ENCODE results near the gene PLEKHF1.

DNA sequence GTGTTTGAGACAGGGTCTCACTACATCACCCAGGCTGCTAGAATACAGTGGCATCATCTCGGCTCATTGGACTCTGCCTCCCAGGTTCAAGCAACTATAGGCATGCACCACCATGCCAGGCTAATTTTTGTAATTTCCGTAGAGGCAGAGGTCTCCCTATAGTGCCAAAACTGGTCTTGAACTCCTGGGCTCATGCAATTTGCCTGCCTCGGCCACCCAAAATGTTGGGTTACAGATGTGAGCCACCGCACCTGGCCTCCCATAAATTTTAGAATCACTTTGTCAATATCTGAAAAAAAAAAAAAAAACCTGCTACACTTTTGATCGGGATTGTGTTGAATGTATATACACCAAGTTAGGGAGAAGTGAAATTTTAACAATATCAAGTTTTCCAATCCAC, 11.9 kb upstream of the PLEKHF1 start:
- TF ChIP-seq, protein P1, sequence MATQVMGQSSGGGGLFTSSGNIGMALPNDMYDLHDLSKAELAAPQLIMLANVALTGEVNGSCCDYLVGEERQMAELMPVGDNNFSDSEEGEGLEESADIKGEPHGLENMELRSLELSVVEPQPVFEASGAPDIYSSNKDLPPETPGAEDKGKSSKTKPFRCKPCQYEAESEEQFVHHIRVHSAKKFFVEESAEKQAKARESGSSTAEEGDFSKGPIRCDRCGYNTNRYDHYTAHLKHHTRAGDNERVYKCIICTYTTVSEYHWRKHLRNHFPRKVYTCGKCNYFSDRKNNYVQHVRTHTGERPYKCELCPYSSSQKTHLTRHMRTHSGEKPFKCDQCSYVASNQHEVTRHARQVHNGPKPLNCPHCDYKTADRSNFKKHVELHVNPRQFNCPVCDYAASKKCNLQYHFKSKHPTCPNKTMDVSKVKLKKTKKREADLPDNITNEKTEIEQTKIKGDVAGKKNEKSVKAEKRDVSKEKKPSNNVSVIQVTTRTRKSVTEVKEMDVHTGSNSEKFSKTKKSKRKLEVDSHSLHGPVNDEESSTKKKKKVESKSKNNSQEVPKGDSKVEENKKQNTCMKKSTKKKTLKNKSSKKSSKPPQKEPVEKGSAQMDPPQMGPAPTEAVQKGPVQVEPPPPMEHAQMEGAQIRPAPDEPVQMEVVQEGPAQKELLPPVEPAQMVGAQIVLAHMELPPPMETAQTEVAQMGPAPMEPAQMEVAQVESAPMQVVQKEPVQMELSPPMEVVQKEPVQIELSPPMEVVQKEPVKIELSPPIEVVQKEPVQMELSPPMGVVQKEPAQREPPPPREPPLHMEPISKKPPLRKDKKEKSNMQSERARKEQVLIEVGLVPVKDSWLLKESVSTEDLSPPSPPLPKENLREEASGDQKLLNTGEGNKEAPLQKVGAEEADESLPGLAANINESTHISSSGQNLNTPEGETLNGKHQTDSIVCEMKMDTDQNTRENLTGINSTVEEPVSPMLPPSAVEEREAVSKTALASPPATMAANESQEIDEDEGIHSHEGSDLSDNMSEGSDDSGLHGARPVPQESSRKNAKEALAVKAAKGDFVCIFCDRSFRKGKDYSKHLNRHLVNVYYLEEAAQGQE (IDR thresholded peaks at IDR 0.05; ENCODE audit: unreplicated experiment) = no peak
- TF ChIP-seq POLR2AphosphoS5 (IDR thresholded peaks at IDR 0.05; ENCODE audit: low read depth) (no peak), EZH2phosphoT487 (IDR thresholded peaks at IDR 0.05; ENCODE audit: unreplicated experiment) (no peak)
- TF ChIP-seq, protein P2, sequence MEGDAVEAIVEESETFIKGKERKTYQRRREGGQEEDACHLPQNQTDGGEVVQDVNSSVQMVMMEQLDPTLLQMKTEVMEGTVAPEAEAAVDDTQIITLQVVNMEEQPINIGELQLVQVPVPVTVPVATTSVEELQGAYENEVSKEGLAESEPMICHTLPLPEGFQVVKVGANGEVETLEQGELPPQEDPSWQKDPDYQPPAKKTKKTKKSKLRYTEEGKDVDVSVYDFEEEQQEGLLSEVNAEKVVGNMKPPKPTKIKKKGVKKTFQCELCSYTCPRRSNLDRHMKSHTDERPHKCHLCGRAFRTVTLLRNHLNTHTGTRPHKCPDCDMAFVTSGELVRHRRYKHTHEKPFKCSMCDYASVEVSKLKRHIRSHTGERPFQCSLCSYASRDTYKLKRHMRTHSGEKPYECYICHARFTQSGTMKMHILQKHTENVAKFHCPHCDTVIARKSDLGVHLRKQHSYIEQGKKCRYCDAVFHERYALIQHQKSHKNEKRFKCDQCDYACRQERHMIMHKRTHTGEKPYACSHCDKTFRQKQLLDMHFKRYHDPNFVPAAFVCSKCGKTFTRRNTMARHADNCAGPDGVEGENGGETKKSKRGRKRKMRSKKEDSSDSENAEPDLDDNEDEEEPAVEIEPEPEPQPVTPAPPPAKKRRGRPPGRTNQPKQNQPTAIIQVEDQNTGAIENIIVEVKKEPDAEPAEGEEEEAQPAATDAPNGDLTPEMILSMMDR (conservative IDR thresholded peaks at IDR 0.05; ENCODE audit: low read depth in 2 of 2) = no peak

Measured in GM23338 (cell line).